Neural cell (in vitro differentiated cells): ENCODE data around the gene FOXI1.
A peak's percentile ranks its signal among the peaks of the same experiment; 100 is the strongest.

Experiments
- CTCF ChIP-seq: fragments of 450-650 bp; IDR thresholded peaks from 2 replicates; pipeline ENCODE4 v1.5.1; 2014; ENCODE audit warnings: antibody characterized with exemption, mild to moderate bottlenecking, moderate library complexity; ENCODE audit not compliant: poor library complexity, severe bottlenecking
- EP300 ChIP-seq: fragments of 450-650 bp; conservative IDR thresholded peaks from 2 replicates; pipeline ENCODE4 v1.6.1; 2014; ENCODE audit warnings: antibody characterized with exemption, mild to moderate bottlenecking, moderate library complexity; ENCODE audit not compliant: poor library complexity, severe bottlenecking
- REST ChIP-seq: IDR thresholded peaks from 2 replicates; pipeline ENCODE4 v1.6.1; 2012; ENCODE audit warnings: borderline replicate concordance

GRCh38 chr5:170070556-170071412, 34.9 kb upstream of the FOXI1 start:
- TF ChIP-seq EP300, result no peak
- TF ChIP-seq REST, result no peak
- TF ChIP-seq CTCF, result peak; percentile 60
